Measurements from ENCODE around the gene SRGAP3. TPM values are rescaled to one million over a fixed set of nuclear protein-coding genes. Genes with fewer than 3 reads are reported as not detected.

The SRGAP3 gene
- total RNA-seq, 1 experiment from 2014 or later: 5.3 TPM

GRCh38 chr3:8985876-8986275 is 263.6 kb downstream of the SRGAP3 start:
- no peak overlapping the region for H3K4me3 ChIP-seq (ENCODE audit: insufficient read depth, low read depth, low read length)
- DNase-seq: no peak
- no peaks in the 10 kb centered on the region; the same call in 1 of the 2 replicates for H3K27me3 ChIP-seq (ENCODE audit: control insufficient read depth, insufficient read depth, low read length)
- H3K36me3 ChIP-seq (replicated peaks; ENCODE audit: control insufficient read depth, insufficient read depth, low read length): no peaks in the 10 kb centered on the region

- Histone ChIP-seq H3K4me3 (ENCODE audit: insufficient read depth, low read depth, low read length) (no peak overlapping the region), H3K36me3 (replicated peaks; ENCODE audit: control insufficient read depth, insufficient read depth, low read length) (no peaks in the 10 kb centered on the region), H3K27me3 (ENCODE audit: control insufficient read depth, insufficient read depth, low read length) (no peaks in the 10 kb centered on the region; the same call in 1 of the 2 replicates)
- DNase-seq: no peak
Measured at GRCh38 chr3:8985411-8985831, 264.0 kb downstream of the SRGAP3 start.

GRCh38 chr3:8984526-8984925 is 264.9 kb downstream of the SRGAP3 start:
- H3K36me3 ChIP-seq (replicated peaks; ENCODE audit: control insufficient read depth, insufficient read depth, low read length): no peaks in the 10 kb centered on the region
- no peaks in the 10 kb centered on the region; the same call in 1 of the 2 replicates for H3K27me3 ChIP-seq (ENCODE audit: control insufficient read depth, insufficient read depth, low read length)
- DNase-seq: no peak
- no peak overlapping the region for H3K4me3 ChIP-seq (ENCODE audit: insufficient read depth, low read depth, low read length)

GRCh38 chr3:8984081-8984480 is 265.4 kb downstream of the SRGAP3 start:
- DNase-seq: no peak
- H3K27me3 ChIP-seq (ENCODE audit: control insufficient read depth, insufficient read depth, low read length): no peaks in the 10 kb centered on the region; the same call in 1 of the 2 replicates
- no peak overlapping the region for H3K4me3 ChIP-seq (ENCODE audit: insufficient read depth, low read depth, low read length)
- H3K36me3 ChIP-seq (replicated peaks; ENCODE audit: control insufficient read depth, insufficient read depth, low read length): no peaks in the 10 kb centered on the region

- Histone ChIP-seq H3K36me3 (replicated peaks; ENCODE audit: control insufficient read depth, insufficient read depth, low read length) (no peaks in the 10 kb centered on the region), H3K4me3 (ENCODE audit: insufficient read depth, low read depth, low read length) (no peak overlapping the region), H3K27me3 (ENCODE audit: control insufficient read depth, insufficient read depth, low read length) (no peaks in the 10 kb centered on the region)
- no peak for DNase-seq
Measured at GRCh38 chr3:8983591-8983990, 265.9 kb downstream of the SRGAP3 start.

- Histone ChIP-seq H3K36me3 (replicated peaks; ENCODE audit: control insufficient read depth, insufficient read depth, low read length) (no peaks in the 10 kb centered on the region), H3K27me3 (ENCODE audit: control insufficient read depth, insufficient read depth, low read length) (no peaks in the 10 kb centered on the region), H3K4me3 (ENCODE audit: insufficient read depth, low read depth, low read length) (no peak overlapping the region)
- no peak for DNase-seq
Measured at GRCh38 chr3:8983026-8983425, 266.4 kb downstream of the SRGAP3 start.

GRCh38 chr3:8982509-8982908 is 266.9 kb downstream of the SRGAP3 start:
- Histone ChIP-seq H3K36me3 (replicated peaks; ENCODE audit: control insufficient read depth, insufficient read depth, low read length) (no peaks in the 10 kb centered on the region), H3K27me3 (ENCODE audit: control insufficient read depth, insufficient read depth, low read length) (no peaks in the 10 kb centered on the region), H3K4me3 (ENCODE audit: insufficient read depth, low read depth, low read length) (no peak overlapping the region)
- no peak for DNase-seq

- H3K27me3 ChIP-seq (ENCODE audit: control insufficient read depth, insufficient read depth, low read length): no peaks in the 10 kb centered on the region
- DNase-seq: no peak
- H3K36me3 ChIP-seq (replicated peaks; ENCODE audit: control insufficient read depth, insufficient read depth, low read length): no peaks in the 10 kb centered on the region
- no peak overlapping the region for H3K4me3 ChIP-seq (ENCODE audit: insufficient read depth, low read depth, low read length)
Measured at GRCh38 chr3:8981700-8982099, 267.7 kb downstream of the SRGAP3 start.

GRCh38 chr3:8981296-8981695 is 268.1 kb downstream of the SRGAP3 start:
- Histone ChIP-seq H3K27me3 (ENCODE audit: control insufficient read depth, insufficient read depth, low read length) (no peaks in the 10 kb centered on the region), H3K4me3 (ENCODE audit: insufficient read depth, low read depth, low read length) (no peak overlapping the region), H3K36me3 (replicated peaks; ENCODE audit: control insufficient read depth, insufficient read depth, low read length) (no peaks in the 10 kb centered on the region)
- DNase-seq: no peak

- DNase-seq: no peak
Measured at GRCh38 chr3:8980756-8981257, 268.6 kb downstream of the SRGAP3 start.

GRCh38 chr3:8979262-8979661 is 270.2 kb downstream of the SRGAP3 start:
- H3K36me3 ChIP-seq (replicated peaks; ENCODE audit: control insufficient read depth, insufficient read depth, low read length): no peaks in the 10 kb centered on the region
- no peak for DNase-seq
- H3K27me3 ChIP-seq (ENCODE audit: control insufficient read depth, insufficient read depth, low read length): no peaks in the 10 kb centered on the region
- no peak overlapping the region for H3K4me3 ChIP-seq (ENCODE audit: insufficient read depth, low read depth, low read length)

More at GRCh38 chr3:8980756-8981257, 268.6 kb downstream of the SRGAP3 start:
- no peaks in the 10 kb centered on the region for H3K36me3 ChIP-seq (replicated peaks; ENCODE audit: control insufficient read depth, insufficient read depth, low read length)
- H3K27me3 ChIP-seq (ENCODE audit: control insufficient read depth, insufficient read depth, low read length): no peaks in the 10 kb centered on the region
- no peak overlapping the region for H3K4me3 ChIP-seq (ENCODE audit: insufficient read depth, low read depth, low read length)

GRCh38 chr3:8978551-8978950 is 270.9 kb downstream of the SRGAP3 start:
- no peaks in the 10 kb centered on the region for H3K27me3 ChIP-seq (ENCODE audit: control insufficient read depth, insufficient read depth, low read length)
- DNase-seq: no peak
- no peaks in the 10 kb centered on the region for H3K36me3 ChIP-seq (replicated peaks; ENCODE audit: control insufficient read depth, insufficient read depth, low read length)
- H3K4me3 ChIP-seq (ENCODE audit: insufficient read depth, low read depth, low read length): no peak overlapping the region

GRCh38 chr3:8976540-8977182 is 272.8 kb downstream of the SRGAP3 start:
- no peaks in the 10 kb centered on the region for H3K27me3 ChIP-seq (ENCODE audit: control insufficient read depth, insufficient read depth, low read length)
- H3K4me3 ChIP-seq (ENCODE audit: insufficient read depth, low read depth, low read length): no peak overlapping the region

GRCh38 chr3:8975081-8976020 is 274.1 kb downstream of the SRGAP3 start:
- Histone ChIP-seq H3K27me3 (ENCODE audit: control insufficient read depth, insufficient read depth, low read length) (no peaks in the 10 kb centered on the region), H3K36me3 (replicated peaks; ENCODE audit: control insufficient read depth, insufficient read depth, low read length) (no peaks in the 10 kb centered on the region), H3K4me3 (ENCODE audit: insufficient read depth, low read depth, low read length) (no peak overlapping the region)
- DNase-seq: no peak

More at GRCh38 chr3:8976540-8977182, 272.8 kb downstream of the SRGAP3 start:
- DNase-seq: no peak
- H3K36me3 ChIP-seq (replicated peaks; ENCODE audit: control insufficient read depth, insufficient read depth, low read length): no peaks in the 10 kb centered on the region

- H3K4me3 ChIP-seq (ENCODE audit: insufficient read depth, low read depth, low read length): no peak overlapping the region
- H3K27me3 ChIP-seq (ENCODE audit: control insufficient read depth, insufficient read depth, low read length): no peaks in the 10 kb centered on the region
- no peak for DNase-seq
- H3K36me3 ChIP-seq (replicated peaks; ENCODE audit: control insufficient read depth, insufficient read depth, low read length): no peaks in the 10 kb centered on the region
Measured at GRCh38 chr3:8974458-8974857, 275.0 kb downstream of the SRGAP3 start.

Data from H7 (cell line).